ENCODE results near the gene PHLDB3.
"Not testable (repeated sequence)": the region's sequence is repeated elsewhere in the genome, so short reads cannot be mapped to it uniquely, and the experiment has no call there.

The PHLDB3 gene

DNA sequence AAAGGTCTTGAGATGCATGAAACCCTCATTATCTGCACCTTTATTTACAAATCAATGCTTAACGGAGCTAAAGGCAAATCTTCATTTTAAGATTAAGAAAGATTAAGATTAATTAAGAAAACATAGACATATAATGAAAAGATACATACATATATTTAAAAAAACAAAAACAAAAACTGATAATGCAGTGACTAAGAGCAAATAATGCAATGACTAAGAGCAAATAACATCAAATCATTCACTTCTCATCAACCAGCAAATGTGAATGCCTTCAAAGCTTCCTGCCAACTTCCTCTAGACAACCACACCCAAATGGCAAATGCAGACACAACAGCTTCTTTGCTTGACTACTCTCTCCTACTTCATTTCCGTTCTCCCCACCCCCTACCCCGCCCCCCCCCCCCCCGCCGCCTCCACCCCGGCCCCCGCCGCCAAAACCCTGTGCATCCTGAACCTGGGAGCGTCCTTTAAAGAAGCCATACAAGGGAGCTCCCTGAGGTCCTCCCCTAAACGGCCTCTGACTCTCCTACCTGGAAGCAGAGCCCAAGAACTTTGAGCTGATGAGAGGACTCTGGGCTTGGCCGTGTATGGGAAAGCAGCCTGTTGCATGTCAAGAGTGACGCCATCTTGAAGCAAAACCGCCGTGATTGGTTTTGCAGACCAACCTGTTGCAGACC lies 65.4 kb downstream of the PHLDB3 start:
- DNase-seq = no peak

DNA sequence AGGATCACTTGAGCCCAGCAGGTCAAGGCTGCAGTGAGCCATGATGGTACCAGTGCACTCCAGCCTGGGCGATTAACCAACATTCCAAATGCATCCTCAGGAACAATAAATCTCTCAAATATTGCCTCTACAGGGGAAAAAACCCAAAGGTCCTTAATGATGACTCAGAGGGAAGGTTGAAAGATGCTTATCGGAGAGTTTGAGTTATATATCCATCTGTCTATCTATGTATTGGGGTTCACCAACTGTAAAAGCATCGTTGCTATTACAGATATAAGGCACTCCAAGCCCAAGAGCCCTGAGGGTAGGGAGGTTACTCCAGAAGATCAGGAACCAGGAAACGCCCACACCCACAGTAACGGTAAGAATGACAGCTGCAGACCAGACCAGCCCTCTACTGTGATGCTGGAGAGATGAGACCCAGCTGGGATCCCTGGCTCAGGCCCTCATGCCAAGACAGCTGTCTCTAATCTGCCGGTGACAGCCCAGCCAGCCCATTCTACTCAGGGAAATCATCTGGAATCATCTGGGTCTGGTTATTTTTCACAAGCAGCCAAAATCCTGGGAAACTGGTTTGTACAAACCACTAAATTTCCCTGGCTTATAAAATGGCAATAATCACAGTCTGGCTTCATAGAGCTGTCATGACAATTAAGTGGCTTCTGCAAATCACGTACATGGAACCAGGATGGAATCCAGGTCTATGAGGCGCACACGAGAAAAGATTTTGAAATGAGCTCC lies 66.1 kb downstream of the PHLDB3 start:
- no peak for DNase-seq

DNA sequence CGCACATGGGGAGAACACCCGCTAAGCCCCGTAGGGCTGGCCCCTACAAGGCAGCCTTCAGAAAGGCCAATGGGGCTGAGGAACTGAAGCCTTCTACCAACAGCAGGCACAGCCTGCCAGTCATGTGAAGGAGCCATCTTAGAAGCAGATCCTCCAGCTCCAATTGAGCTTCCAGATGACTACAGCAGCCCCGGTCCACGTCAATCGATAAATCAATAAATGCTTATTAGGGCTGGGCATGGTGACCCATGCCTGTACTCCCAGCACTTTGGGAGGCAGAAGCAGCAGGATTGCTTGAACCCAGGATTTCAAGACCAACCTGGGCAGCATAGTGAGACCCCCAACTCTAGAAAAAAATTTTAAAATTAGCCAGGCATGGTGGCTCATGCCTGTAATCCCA lies 66.8 kb downstream of the PHLDB3 start:
- no peak for DNase-seq

DNA sequence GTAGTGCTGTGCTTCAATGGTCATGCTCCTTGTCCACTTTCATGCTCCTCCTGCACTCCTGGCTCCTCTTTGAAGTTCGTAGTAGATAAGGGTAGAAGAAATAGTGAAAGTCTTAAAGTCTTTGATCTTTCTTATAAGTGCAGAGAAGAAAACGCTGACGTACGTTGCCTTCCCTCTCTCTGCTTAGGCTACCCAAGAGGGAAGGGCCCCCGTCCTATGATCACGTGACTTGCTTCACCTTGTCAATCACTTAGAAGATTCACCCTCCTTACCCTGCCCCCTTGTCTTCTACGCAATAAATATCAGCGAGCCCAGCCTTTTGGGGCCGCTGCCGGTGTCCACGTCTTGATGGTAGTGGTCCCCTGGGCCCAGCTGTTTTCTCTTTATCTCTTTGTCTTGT lies 67.3 kb downstream of the PHLDB3 start:
- not testable (repeated sequence) for DNase-seq

DNA sequence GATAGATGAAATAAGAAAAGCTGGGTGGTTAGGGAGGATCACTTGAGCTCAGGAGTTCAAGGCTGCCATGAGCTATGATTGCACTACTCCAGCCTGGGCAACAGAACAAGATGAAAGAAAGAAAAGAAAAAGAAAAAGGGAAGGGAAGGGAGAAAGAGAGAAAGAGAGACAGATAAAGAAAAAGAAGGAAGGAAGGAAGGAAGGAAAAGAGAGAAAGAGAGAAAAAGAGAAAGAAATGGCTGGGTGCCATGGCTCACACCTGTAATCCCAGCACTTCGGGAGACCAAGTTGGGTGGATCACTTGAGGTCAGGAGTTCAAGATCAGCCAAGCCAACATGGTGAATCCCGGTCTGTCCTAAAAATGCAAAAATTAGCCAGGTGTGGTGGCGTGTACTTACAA lies 68.8 kb downstream of the PHLDB3 start:
- DNase-seq = no peak

DNA sequence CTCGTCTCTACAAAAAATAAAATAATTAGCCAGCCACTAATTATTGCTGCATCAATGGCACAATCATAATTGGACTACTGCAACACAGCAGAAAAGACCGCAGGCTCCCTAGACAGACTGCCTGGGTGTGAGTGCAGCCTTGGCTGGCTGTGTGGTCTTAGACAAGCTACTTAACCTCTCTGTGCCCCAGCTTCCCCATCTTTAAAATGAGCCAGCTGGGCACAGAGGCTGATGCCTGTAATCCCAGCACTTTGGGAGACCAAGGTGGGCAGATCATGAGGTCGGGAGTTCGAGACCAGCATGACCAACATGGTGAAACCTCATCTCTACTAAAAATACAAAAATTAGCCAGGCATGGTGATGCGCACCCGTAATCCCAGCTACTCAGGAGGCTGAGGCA lies 70.9 kb downstream of the PHLDB3 start:
- DNase-seq = no peak

DNA sequence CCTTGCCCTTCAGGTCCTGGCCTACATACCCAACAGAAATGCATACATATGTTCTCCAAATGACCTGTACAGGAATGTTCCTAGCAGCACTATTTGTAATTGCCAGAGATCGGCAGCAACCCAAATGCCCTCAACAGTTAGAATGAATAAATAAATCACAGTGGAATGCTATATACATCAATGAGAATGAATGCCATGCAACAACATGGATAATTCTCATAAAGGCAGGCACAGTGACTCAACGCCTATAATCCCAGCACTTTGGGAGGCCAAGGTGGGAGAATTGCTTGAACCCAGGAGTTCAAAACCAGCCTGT lies 71.2 kb downstream of the PHLDB3 start:
- no peak for DNase-seq

DNA sequence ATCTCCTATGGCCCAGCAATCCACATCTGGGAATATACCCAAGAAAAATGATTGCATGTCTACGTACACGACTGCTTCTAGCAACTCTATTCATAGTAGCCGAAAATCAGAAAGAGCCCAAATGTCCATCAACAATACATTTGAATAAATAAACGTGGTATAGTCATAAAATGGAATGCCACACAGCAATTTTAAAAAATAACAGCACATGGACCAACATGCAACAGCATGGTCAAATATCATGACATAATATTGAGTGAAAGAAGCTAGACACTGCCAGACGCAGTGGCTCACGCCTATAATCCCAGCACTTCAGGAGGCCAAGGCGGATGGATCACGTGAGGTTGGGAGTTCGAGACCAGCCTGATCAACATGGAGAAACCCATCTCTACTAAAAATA lies 73.6 kb downstream of the PHLDB3 start:
- no peak for DNase-seq

DNA sequence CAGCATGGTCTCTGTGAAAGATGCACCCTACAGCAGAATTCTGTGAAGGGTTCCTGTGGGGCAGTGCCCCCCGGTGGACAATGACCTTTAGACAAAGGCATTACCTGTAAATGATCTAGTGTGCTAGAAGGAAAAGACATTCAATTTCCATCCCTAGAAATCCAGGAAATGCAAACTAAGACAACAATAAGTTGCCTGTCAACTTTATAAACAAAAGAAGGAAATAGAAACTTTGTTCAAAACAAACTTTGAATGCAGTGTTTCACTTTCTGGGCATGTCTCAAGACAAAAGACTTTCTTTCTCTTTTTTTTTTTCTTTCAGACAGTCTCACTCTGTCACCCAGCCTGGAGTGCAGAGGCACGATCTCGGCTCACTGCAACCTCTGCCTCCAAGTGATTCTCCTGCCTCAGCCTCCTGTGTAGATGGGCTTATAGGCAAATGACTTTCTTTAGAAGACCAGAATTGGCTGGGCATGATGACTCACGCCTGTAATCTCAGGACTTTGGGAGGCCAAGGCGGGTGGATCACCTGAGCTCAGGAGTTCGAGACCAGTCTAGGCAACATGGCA lies 74.3 kb downstream of the PHLDB3 start:
- DNase-seq = no peak

DNA sequence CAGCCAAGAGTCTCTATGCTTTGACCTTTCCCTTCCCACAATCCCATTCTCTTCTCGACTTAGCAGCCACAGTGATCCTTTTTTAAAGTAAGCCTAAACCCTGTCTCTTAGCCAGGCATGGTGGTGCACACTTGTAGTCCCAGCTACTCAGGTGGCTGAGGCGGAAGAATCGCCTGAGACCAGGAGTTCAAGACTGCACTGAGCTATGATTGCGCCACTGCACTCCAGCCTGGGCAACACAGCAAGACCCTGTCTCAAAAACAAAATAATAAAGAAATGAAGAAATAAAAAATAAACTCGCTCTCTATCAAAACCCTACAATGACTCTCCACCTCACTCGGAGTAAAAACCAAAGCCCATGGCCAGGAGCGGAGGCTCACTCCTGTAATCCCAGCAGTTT lies 75.2 kb downstream of the PHLDB3 start:
- no peak for DNase-seq

DNA sequence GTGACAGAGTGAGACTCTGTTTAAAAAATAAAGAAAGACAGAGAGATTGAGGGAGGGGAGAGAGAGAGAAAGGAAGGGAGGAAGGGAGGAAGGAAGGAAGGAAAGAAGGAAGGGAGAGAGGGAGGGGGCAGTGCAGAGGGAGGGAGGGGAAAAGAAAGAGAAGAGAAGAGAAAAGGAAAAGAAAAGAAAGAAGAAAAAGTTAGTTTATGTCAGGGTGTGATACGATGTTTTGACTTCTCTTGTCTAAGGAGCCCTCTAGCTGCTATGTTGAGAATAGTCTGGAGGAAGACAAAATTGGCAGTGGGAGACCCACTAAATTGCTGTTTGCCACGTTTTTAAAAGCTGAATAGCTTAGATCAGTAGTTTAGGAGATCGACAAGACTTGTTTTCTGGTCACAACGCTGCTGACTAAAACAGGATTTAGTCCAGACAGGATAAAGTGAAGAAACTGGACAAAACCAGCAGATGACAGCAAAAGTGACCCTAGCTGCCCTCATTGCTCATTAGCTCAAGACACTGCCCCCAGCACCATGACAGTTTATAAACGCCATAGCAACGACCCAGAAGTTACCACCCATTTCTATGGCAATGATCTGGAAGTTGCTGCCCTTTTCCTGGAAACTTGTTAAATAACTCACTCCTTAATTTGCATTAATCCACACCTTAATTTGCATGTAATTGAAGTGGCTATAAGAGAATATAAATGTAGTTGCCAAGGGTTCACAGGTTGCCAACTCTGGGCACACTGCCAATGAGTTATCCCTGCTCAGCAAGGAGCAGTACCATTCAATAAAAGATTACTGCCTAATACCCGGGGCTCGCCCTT lies 78.8 kb downstream of the PHLDB3 start:
- peak; percentile 73 for DNase-seq

All from COR-L47 (cell line).